IgD-negative memory B cell (primary cell): ENCODE results near the gene ZNF534. TPM values are rescaled to one million over a fixed set of nuclear protein-coding genes. Genes with fewer than 3 reads are reported as not detected.
"Not testable (repeated sequence)": the region's sequence is repeated elsewhere in the genome, so short reads cannot be mapped to it uniquely, and the experiment has no call there.

Experiments
- H3K27ac Mint-ChIP-seq, 3 donors: one replicate each; pipeline ENCODE4 v1.8.0; 2020 to 2022; ENCODE audit warnings: mild to moderate bottlenecking in 3 of 3, mixed read lengths in 3 of 3, moderate library complexity in 1 of 3
- H3K27me3 Mint-ChIP-seq: one replicate; pipeline ENCODE4 v1.8.0; 2021; ENCODE audit warnings: mixed read lengths
- H3K36me3 Mint-ChIP-seq: one replicate; pipeline ENCODE4 v1.8.0; 2020; ENCODE audit warnings: mild to moderate bottlenecking, mixed read lengths
- H3K4me1 Mint-ChIP-seq, 3 donors: one replicate each; pipeline ENCODE4 v1.8.0; 2020 to 2022; ENCODE audit warnings: mixed read lengths in 3 of 3, mild to moderate bottlenecking in 1 of 3
- H3K4me3 Mint-ChIP-seq, 4 donors: one replicate each; pipeline ENCODE4 v1.8.0; 2020 to 2022; ENCODE audit warnings: mild to moderate bottlenecking in 4 of 4, mixed read lengths in 4 of 4, moderate library complexity in 3 of 4
- H3K9me3 Mint-ChIP-seq, 3 donors: one replicate each; pipeline ENCODE4 v1.8.0; 2020 to 2021; ENCODE audit warnings: mixed read lengths in 3 of 3, mild to moderate bottlenecking in 1 of 3
- polyA plus RNA-seq: library from polyadenylated mRNA; unstranded; fragments of 300-500 nt; fragmentation: Illumina TruSeq; gene quantifications from one replicate; pipeline ENCODE4 v1.2.3, GENCODE V29; 2021

ZNF534 gene
- polyA plus RNA-seq, 1 donor from 2014 or later, result 0.14 TPM

- H3K36me3 Mint-ChIP-seq, H3K27ac Mint-ChIP-seq, H3K27me3 Mint-ChIP-seq, H3K4me1 Mint-ChIP-seq, H3K4me3 Mint-ChIP-seq: not testable (repeated sequence)
- peaks cover 11 to 51% (median 23%) of the 10 kb centered on the region in 3 donors for H3K9me3 Mint-ChIP-seq
These were observed 55.3 kb downstream of the ZNF534 start for GRCh38 chr19:52484111-52484743.

GRCh38 chr19:52485064-52485463, 56.1 kb downstream of the ZNF534 start:
- peaks cover 11 to 58% (median 25%) of the 10 kb centered on the region in 3 donors for H3K9me3 Mint-ChIP-seq
- H3K27me3 Mint-ChIP-seq, H3K36me3 Mint-ChIP-seq, H3K4me1 Mint-ChIP-seq: not testable (repeated sequence)
- peak overlapping the region in 1 of 4 donors; percentile 47 for H3K4me3 Mint-ChIP-seq
- H3K27ac Mint-ChIP-seq, result peak overlapping the region in 1 of 3 donors; percentile 83

GRCh38 chr19:52485561-52486240, 56.8 kb downstream of the ZNF534 start:
- not testable (repeated sequence) for H3K36me3 Mint-ChIP-seq, H3K27ac Mint-ChIP-seq, H3K4me3 Mint-ChIP-seq, H3K4me1 Mint-ChIP-seq, H3K27me3 Mint-ChIP-seq
- H3K9me3 Mint-ChIP-seq, result peaks cover 9 to 60% (median 25%) of the 10 kb centered on the region in 3 donors

GRCh38 chr19:52492201-52492993, 63.4 kb downstream of the ZNF534 start:
- no peaks in the 10 kb centered on the region for H3K36me3 Mint-ChIP-seq
- no peak overlapping the region for H3K4me3 Mint-ChIP-seq
- H3K4me1 Mint-ChIP-seq, result no peaks in the 10 kb centered on the region
- no peaks in the 10 kb centered on the region for H3K27me3 Mint-ChIP-seq
- H3K27ac Mint-ChIP-seq, result no peak overlapping the region
- peaks cover 2 to 37% (median 18%) of the 10 kb centered on the region in 3 donors for H3K9me3 Mint-ChIP-seq

GRCh38 chr19:52492994-52493470, 64.1 kb downstream of the ZNF534 start:
- H3K4me3 Mint-ChIP-seq, result peak overlapping the region in 1 of 4 donors; percentile 63
- H3K36me3 Mint-ChIP-seq, result no peaks in the 10 kb centered on the region
- peaks cover 2 to 41% (median 18%) of the 10 kb centered on the region in 3 donors for H3K9me3 Mint-ChIP-seq
- H3K4me1 Mint-ChIP-seq, result no peaks in the 10 kb centered on the region
- no peak overlapping the region for H3K27ac Mint-ChIP-seq
- H3K27me3 Mint-ChIP-seq, result no peaks in the 10 kb centered on the region

- Mint-ChIP-seq H3K36me3 (no peaks in the 10 kb centered on the region), H3K9me3 (peaks cover 2 to 39% (median 24%) of the 10 kb centered on the region in 3 donors), H3K4me3 (no peak overlapping the region), H3K27ac (no peak overlapping the region), H3K4me1 (no peaks in the 10 kb centered on the region), H3K27me3 (no peaks in the 10 kb centered on the region)
These were observed 65.6 kb downstream of the ZNF534 start for GRCh38 chr19:52494518-52494917.

GRCh38 chr19:52498571-52498970, 69.6 kb downstream of the ZNF534 start:
- Mint-ChIP-seq H3K27ac (no peak overlapping the region), H3K27me3 (no peaks in the 10 kb centered on the region), H3K4me1 (no peaks in the 10 kb centered on the region), H3K4me3 (no peak overlapping the region), H3K36me3 (peaks cover 5% of the 10 kb centered on the region), H3K9me3 (peaks cover 0 to 34% (median 24%) of the 10 kb centered on the region in 3 donors)

GRCh38 chr19:52500474-52500873, 71.5 kb downstream of the ZNF534 start:
- peaks cover 2 to 39% (median 19%) of the 10 kb centered on the region in 3 donors for H3K9me3 Mint-ChIP-seq

GRCh38 chr19:52500991-52501390, 72.0 kb downstream of the ZNF534 start:
- H3K27ac Mint-ChIP-seq, H3K27me3 Mint-ChIP-seq, H3K4me1 Mint-ChIP-seq, H3K36me3 Mint-ChIP-seq, H3K4me3 Mint-ChIP-seq: not testable (repeated sequence)
- peaks cover 4 to 39% (median 19%) of the 10 kb centered on the region in 3 donors for H3K9me3 Mint-ChIP-seq

More at GRCh38 chr19:52500474-52500873, 71.5 kb downstream of the ZNF534 start:
- H3K4me3 Mint-ChIP-seq, result peak overlapping the region in 1 of 4 donors; percentile 45
- not testable (repeated sequence) for H3K4me1 Mint-ChIP-seq, H3K36me3 Mint-ChIP-seq, H3K27me3 Mint-ChIP-seq, H3K27ac Mint-ChIP-seq

Other genes with a start within 250 kb of the ZNF534 start
- gene PPP2R1A, start 239.1 kb upstream of the ZNF534 start, polyA plus RNA-seq, result 204 TPM
- 54.8 TPM for gene ZNF766, start 159.6 kb upstream of the ZNF534 start, polyA plus RNA-seq
- 24.7 TPM for gene ZNF480, start 132.0 kb upstream of the ZNF534 start, polyA plus RNA-seq
- gene ZNF610, start 92.9 kb upstream of the ZNF534 start, polyA plus RNA-seq, result 1.7 TPM
- 32.9 TPM for gene ZNF880, start 59.2 kb upstream of the ZNF534 start, polyA plus RNA-seq
- gene ZNF528, start 31.3 kb upstream of the ZNF534 start, polyA plus RNA-seq, result 6.2 TPM
- gene ZNF578, start 24.4 kb downstream of the ZNF534 start, polyA plus RNA-seq, result 1.5 TPM
- gene ZNF808, start 98.5 kb downstream of the ZNF534 start, polyA plus RNA-seq, result 8.8 TPM
- 18.3 TPM for gene ZNF701, start 141.1 kb downstream of the ZNF534 start, polyA plus RNA-seq
- 13.9 TPM for gene ZNF83, start 209.2 kb downstream of the ZNF534 start, polyA plus RNA-seq